SK-MEL-5 (cell line): ENCODE data around the gene AMBRA1. TPM values are rescaled to one million over a fixed set of nuclear protein-coding genes. Genes with fewer than 3 reads are reported as not detected.

Source experiments
- DNase-seq: peaks from one replicate; pipeline ENCODE4 v3.0.0-alpha.2; 2016; ENCODE audit warnings: low read depth, low spot score
- in situ Hi-C: cut with HindIII; loops from 2 replicates; pipeline ENCODE4 v1.10.0; 2016; ENCODE audit warnings: low sequenced_read_pairs, high pct_unique_total_duplicates, low pct_unique_long_range_greater_than_20kb
- total RNA-seq: library from RNA; depleted of rRNA; stranded (reverse); fragments of >200 nt; shearing (Covaris generic); gene quantifications from 2 replicates; pipeline ENCODE4 v1.2.3, GENCODE V29; 2014

Gene AMBRA1
- total RNA-seq, 1 experiment from 2014 or later: 22.2 TPM

DNA sequence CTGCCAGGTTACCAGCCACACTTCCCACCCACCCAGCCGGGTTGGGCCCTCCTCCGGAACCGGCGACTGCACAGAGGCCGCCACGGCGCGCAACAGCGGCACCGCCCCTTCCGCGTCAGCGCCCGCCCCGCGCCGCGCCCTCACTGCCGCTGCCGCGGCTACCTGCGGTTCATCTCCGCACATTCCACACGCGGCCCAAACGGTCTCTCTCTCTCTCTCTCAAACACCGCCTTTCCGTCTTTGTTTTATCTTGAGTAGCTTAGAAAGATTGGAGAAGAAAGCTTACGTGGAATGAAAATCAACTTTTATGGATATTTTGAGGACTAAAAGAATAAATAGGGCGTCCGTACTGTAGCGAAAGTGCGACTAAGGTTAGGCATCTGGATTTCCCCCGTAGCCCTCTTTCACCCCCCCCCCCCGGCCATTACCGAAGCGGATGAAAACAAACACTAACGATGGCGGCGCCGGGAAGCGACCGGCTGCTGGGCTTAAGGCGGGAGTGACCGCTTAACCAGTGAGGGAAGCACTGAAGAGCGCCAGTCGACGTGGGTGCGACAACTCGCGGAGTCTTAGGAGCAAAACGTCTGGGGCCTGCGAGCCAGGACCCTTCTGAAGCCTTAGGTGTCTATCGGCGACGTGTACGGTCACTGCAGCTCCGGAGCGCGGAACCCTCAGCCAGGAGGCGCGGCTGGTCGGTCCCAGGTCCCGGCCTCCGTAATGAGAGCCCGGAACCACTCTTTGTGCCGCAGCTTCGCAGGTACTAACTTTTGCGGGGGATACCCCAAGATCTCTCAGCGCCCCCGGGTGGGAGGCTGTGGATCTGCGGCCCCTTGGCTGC lies 23.5 kb upstream of the AMBRA1 start, which contains the start of the genes ATG13 and HARBI1:
ATG13 (plus strand) TSS at position 420 of the 838 bp plus-strand sequence. CDS start 26,739 bp downstream, outside the sequence.
HARBI1 (minus strand) TSS at position 94 of the 838 bp plus-strand sequence. CDS start 990 bp downstream, outside the sequence.
- DNase-seq: peak; percentile 80
- in situ Hi-C loops: no loop called here

DNA sequence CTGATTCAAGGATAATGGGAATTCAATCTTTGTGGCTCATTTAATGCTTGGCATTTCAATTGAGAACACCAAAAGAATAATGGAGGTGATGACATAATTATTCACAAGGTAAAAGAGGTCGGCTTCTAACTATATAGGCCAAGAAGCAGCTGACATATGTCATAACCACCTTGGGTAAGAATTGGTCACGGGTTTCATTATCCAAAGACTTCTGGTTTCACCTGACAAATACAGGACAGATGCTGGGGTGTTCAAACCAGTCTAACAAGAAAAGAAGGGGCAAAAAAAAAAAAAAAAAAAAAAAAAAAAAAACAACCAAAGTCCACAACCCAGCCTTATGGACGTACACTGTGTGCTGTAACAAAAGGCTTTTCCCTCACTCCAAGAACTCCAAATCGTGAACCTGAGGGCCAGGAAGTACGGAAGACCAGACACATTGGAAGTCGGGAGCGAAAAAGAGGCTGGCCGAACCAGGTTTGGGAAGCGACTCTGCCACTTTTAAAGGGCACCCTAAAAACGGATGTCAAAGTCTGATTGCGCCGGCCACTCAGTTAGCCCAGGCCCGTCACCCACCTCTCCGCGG lies 22.8 kb upstream of the AMBRA1 start:
- in situ Hi-C loops: no loop called here
- DNase-seq: no peak

DNA sequence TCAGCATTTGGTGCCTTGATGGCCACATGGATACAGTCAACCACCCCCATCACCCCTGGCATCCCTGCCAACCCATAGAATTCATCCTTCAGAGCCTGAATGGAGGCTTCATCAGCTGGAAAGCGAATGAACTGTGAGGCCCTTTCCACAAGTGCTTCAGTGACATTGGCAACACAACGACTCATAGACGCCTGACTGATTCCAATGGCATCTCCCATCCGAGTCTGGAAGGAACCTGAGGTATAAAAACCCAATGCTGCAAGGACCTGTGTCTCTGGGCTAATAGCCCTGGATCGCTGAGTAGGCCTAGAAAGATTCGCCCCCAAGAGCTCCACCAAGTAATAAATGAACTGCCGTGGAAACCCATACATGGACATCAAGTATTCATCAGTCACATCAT lies 21.9 kb upstream of the AMBRA1 start:
- in situ Hi-C loops: no loop called here
- DNase-seq: no peak

DNA sequence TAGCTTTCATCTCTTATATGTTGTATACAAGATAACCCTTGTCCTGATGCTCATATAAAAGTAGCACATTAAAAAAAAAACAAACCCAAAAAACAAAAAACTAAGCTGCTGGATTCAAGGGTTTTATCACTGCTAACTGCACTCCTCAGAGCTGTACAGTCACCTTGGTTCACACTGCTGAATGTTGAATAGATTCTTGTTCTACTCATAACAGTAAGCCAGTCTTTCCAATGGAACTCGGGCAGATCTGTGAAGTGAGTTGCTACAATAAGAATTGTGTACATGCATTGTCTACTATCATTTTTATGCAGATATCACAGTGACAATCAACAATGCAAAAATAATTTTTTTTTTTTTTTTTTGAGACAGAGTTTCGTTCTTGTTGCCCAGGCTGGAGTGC lies 18.5 kb upstream of the AMBRA1 start:
- peak; percentile 67 for DNase-seq
- in situ Hi-C loops: no loop called here

DNA sequence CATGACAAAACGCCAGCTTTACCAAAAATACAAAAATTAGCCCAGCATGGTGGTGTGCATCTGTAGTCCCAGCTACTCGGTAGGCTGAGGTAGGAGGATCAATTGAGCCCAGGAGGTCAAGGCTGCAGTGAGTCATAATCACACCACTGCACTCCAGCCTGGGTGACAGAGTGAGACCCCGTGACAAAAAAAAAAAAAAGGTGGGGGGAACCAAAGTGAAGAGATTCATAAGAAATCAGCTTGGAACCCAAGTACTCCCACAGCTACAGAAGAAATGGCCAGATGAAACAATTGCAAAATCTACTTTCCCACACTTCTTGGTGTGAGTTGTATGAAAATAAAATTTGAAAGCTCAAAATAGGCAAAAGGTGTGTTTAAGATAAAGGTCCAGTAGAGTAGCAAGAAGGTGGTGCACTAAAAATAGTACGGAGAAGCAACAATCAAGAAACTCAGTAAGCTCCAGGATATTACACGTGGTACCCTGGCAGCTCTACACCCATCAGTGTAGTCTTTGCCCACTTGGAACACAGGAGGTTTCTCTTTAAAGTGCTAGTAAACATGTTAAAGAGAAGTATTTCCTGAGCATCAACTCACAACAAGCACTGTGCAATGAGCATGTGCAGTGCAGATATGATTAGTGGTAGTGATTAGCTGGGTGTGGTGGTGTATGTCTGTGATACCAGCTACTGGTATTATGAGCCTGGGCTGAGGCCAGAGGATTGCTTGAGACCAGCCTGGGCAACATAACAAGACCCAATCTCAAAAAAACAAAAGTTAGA lies 17.9 kb upstream of the AMBRA1 start:
- in situ Hi-C loops: no loop called here
- DNase-seq: no peak

DNA sequence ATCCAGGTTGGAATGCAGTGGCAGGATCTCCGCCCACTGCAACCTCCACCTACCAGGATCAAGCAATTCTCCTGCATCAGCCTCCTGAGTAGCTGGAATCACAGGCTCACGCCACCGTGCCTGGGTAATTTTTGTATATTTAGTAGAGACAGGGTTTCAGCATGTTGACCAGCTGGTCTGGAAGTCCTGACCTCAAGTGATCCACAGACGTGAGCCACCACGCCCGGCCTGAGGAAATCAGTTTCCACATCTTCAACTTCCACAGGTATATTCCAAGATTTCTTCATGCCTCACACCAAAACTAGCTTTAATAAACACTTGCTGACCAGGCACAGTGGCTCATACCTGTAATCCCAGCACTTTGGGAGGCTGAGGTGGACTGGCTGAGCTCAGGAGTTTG lies 15.6 kb upstream of the AMBRA1 start:
- in situ Hi-C loops: no loop called here

DNA sequence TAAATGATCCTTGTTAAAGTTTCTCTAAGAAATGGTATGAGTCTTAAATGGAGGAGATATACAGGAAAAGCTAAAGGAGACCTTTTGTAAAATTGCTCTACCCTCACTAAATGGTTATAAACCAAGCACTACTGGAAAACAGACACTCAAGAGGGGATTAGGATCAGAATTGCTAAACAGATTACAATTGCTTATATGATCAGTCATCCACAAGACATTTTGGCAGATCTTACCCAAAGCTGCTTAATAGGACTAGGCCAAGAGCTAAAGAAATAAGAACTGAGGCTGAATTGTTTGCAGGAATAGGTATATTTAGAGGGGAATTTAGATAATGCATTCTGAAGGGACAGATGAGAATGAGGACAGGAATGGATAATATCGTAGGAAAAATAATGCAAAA lies 13.7 kb upstream of the AMBRA1 start:
- in situ Hi-C loops: no loop called here
- no peak for DNase-seq

More for the DNA sequence above, 15.6 kb upstream of the AMBRA1 start:
- DNase-seq: no peak

DNA sequence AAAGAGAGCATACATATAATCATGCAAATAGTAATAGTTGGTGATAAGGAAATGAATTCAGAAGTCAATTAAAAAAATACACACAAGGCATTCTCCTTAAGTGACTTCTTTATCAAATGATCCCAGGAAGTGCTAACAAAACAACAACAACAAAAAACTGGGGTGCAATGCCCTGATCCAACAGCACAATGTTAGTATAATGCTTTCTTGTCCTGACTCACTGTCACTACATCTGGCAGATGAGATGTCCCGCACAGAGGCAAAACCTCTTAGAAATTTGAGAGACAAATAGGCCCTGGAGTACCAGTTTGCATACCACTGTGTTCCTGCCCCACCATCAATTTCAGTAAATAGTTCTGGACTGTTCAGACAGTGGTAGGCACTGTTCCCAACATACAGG lies 11.0 kb upstream of the AMBRA1 start:
- DNase-seq: no peak
- in situ Hi-C loops: no loop called here

DNA sequence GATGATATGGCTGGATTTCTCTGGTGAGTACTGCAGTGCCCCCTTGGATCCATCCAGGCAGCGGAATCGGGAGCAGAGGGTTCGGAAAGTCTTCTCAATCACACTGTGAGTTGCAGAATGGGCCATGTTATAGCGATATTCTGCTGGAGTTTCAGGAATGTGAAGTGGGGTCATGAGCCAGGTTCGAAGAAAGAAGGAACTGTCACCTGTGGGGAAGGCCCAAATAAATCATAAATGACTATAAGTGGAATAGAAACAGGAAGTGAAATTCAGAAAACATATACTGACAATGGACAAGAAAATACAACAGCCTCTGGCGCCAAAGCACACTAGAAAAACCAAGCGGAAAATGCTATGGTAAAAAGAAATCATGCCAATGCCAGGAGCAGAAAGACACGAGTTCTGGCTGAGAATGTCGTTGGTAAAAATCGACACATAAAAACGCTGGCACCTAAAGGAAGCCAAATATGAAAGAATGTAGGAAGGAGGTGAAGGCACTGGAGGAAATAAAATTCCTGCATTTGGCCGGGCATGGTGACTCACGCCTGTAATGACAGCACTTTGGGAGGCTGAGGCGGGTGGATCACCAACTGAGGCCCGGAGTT lies 10.0 kb upstream of the AMBRA1 start:
- DNase-seq: no peak
- in situ Hi-C loops: no loop called here

DNA sequence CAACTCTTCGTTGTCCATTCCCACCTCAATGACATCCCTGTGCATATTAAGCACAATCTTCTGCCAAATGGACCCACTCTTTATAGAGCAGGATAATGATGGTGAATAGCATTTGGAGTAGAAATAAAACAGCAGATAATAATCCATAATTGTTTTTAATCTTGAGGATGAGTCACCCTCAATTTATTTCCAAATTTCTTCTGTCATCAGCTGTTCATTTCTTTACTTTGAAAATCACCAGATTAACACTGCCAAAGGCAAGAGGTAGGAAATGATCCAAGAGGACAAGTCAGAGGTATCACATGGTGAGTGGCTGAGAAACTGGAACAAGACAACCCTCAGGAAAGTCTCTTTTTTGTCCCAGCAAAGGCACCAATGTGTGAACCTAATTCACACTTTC lies 7.3 kb upstream of the AMBRA1 start:
- no peak for DNase-seq
- in situ Hi-C loops: no loop called here

DNA sequence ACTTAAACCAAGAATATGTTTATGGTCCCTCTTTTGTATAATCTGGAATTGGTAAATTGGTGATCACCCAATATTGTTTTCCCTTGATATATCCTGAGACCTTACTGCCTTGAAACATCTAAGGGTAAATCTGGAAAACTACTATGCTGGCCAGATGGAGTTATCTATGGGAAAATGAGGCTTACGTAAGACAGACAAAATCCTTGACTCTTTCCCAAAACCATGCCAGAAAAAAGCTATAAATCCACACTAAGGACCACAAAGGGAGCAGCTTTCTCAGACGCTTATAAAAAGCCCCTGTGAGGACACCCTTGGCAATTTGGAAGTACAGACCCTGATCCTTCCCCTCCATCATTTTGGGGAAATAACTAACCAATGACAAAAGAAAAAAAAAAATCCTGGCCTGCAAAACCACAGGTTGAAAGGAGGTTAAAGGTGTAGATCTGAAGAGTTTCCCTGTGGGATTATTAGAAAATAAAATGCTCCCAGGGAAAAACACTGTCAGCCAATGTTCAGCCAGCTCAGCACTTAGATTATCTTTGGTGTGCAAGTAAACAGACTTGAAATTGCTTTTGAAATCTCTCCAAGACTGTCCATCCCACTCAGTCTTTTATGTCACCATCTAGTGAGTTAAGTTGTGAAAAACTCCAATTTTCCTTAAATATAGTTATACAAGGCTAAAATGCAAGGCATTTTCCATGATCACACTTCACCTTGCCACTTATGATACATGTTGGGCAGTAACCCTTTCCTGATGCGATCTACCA lies 6.6 kb upstream of the AMBRA1 start:
- in situ Hi-C loops: no loop called here
- DNase-seq: no peak

DNA sequence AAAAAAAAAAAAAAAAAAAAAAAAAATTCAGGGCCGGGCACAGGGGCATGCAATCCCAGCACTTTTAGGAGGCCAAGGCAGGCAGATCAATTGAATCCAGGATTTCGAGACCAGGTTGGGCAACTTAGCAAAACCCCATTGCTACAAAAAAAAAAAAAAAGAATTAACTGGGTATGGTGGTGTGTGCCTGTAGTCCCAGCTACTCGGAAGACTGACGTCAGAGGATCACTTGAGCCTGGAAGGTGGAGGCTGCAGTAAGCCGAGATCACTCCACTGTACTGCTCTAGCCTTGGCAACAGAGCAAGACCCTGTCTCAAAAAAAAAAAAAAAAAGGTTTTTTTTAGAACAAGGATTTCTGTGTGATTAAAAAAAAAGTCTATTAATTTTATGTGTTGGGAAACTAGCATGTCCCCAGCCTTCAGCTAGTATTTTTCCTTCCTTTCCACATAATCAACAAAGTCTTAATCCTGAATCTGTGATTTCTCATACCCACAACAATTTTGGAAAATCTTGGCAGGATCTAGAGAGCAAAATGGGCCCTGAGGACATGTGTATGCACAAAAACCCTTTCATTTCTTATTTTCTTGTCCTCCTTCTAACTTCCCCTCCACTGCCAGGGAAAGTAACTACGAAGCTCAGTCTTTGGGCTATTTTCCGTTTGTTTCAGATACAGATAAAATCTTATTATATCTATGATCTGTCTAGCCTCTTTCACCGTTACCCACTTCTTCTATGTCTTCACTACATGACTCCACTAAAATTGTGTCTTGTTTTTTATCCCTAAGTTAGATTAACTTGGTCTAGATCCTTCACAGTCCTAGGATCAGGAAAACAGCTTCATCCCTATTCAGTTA lies 5.7 kb upstream of the AMBRA1 start:
- peak; percentile 89 for DNase-seq
- in situ Hi-C loops: no loop called here

DNA sequence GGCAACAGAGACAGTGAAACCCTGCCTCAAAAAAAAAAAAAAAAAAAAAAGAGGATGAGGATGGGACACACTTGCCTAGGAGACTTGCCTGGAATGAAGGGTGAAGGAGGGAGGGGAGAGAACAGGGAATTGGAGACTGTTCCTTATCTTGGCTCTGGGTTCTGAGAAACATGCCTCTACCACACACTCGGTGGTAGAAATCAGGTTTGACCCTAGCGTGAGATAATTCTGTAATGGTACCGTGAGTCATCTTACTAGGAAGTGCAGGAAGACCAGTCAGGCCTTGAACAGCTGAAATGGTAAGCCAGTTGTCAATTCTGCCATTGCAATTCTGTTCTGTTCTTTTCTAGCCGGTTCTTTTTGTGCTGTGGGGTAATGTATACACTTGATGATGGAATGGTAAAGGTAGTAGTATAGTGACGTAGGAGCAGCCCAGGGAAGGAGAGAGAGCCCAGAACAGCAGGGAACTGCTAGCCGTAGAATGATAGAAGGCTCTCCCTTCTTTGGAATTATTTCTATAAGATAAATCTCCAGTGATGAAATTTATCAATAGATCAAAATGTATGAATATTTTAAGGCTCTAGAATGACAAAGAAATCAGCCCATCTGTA lies 3.9 kb upstream of the AMBRA1 start:
- DNase-seq: no peak
- in situ Hi-C loops: no loop called here

DNA sequence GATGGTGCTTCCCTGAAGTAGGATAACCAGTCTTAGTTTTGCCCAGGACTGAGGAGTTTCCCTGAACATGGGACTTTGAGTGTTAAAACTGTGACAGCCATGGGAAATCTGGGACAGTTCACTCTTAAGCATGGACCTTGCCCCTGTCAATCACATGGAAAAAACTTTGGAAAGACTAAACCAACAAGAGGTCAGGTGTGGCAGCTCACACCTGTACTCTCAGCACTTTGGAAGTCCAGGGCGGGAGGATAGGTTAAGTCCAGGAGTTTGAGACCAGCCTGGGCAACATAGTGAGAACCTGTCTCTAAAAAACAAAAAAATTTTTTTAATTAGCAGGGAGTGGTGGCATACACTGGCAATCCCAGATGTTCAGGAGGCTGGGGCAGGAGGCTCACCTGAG lies 3.3 kb upstream of the AMBRA1 start:
- DNase-seq: no peak
- in situ Hi-C loops: no loop called here

DNA sequence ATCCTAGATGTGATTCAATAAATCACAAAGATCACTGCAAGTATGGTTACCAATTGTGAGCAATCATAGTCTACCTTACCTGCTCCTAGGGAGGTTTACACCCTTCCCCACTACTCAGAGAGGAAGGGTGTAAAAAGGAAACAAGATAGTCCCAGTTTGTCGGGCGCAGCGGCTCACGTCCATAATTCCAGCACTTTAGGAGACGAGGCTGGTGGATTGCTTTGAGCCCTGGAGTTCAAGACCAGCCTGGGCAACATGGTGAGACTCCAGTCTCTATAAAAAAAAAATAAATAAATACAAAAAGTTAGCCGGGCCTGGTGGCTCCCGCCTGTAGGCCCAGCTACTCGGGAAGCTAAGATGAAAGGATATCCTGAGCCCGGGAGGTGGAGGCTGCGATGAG lies 962 bp upstream of the AMBRA1 start:
- DNase-seq: no peak
- in situ Hi-C loops: no loop called here

DNA sequence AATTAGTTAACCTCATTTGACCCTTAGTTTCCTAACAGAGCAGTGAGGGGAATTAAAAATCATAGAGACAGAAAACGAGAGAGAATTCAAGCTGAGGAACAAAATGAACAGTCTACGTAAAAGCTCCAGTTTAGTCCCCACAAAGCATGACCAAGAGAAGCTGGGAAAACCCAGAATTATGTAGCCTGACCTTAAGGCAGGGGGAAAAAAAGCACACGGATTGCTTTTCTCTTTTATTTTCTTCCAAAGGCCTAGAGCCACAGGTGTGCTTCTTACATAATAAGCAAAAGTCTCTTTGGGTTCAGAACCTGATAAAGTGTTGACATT lies 514 bp upstream of the AMBRA1 start:
- in situ Hi-C loops: no loop called here
- DNase-seq: no peak
